ENCODE measurements around the gene ANKS6.

GRCh38 chr9:98839724-98840123 is 43.4 kb upstream of the ANKS6 start:
- TF ChIP-seq CTCF (IDR thresholded peaks at IDR 0.05; ENCODE audit: low read depth, low read length, poor library complexity, severe bottlenecking), result no peak
- TF ChIP-seq EZH2phosphoT487 (IDR thresholded peaks at IDR 0.05; ENCODE audit: borderline replicate concordance, low read length), result no peak
